ELR (cell line): Measurements from ENCODE around the gene NEUROG1.

Experiments
- DNase-seq: peaks from one replicate; pipeline ENCODE4 v3.0.0-alpha.2; 2015; ENCODE audit warnings: low read depth

NEUROG1 gene

DNA sequence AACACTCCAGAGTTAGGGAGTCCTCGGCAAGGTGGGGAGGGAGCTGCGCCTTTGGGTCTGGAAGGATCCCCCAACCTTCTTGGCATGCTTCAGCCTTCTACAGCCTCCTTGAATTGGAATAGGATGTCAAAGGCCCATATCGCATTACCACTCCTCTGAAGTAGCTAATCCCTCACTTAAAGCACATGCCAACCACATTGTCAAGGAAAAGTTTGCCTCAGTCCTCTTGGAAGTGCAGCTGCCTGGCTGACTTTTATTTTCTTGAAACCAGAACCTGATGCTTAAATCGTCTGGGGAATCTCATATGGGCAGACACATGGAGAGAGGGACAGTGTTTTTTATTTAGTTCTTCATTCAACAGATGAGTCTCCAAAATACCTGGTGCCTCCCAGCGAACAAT lies 28.6 kb upstream of the NEUROG1 start:
- no peak for DNase-seq

DNA sequence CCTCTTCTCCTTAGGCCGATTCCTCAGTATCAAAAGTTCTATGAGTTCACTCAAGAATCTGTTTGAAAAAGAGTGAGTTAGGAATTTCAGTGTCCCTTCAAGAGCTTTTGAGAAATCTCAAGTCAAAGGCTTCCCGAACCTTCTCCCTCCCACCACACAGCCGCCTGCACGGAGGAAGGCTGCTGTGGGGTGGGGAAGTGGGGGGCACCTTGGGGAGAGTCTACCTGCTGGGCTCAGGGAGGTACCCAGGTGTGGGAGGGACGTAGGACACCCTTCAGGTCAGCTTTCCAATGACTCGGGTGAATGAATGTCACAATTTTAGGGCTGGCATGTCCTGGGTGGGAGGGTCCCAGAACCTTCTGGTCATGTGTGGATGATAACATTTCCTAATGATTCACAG lies 25.5 kb upstream of the NEUROG1 start:
- DNase-seq = no peak

DNA sequence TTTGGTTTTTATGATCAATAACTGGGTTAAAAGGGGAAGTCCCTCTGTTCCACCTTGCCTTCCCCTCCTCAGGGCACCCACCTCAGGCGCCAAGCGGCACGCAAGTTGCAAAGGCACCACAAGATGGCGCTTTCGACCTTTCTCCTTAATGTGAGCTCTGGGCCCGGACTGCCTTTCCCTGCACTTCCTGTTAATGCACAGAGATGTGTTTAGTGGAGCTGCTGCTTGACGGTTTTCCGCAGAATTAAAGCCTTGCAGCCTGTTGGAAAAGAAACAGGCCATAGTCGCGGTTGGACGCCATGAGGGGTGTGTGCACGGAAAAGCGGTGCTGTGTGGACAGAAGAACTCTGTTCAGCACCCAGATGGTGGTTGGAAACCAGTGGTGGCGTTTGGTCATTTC lies 25.1 kb upstream of the NEUROG1 start:
- peak; percentile 87 for DNase-seq

DNA sequence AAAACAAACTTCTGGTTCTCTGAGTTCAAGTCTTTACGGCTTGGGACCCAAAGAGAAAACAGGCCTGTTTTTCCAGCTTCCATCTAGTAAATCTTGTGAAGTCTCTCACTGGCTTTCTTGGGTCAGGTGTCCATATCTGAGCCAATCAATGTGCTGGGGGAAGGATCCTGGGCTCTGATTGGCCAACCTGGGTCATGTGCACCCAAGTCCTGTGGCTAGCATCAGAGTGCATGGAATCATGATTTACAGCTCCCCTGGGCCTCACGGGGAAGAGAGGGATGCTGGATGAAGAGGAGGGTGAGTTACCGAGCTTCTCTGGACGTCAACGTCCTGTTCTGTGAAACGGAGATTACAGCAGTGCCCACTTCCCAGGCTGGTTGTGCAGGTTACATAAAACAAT lies 23.6 kb upstream of the NEUROG1 start:
- DNase-seq = peak; percentile 27

DNA sequence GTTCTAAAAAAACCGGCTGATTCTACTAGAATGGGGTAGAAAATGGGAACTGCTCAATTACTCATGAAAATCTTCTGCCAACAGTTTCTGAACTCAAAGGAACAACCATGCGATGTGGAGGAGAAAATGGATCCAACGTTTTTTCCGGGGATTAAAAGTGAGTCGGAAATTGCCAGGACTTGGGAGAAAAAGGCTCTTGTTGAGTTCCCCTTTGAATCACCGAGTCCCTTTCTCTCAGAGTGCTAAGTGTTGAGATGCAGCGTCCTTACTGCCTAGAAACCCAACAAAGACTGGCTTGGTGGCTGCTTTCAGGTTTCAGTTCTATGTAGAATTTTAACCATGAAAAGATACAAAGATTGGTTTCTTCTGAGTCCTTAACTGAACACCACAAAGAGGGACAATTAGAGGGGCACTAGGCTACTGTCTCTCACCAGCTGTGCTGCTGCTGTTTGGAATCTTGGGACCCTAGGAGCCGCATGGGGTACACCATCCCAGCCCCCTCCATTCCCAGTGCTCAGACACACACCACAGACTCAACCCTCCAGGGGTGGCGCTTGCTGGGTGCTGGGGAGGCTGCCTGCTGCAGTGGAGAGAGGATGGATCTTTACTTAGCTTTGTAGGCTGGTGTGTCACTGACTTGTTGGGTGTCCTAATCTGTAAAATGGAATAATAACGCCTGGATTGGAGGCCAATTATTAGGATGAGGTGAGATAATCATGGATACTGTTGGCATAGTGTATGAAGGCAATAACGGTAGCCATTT lies 21.5 kb upstream of the NEUROG1 start:
- DNase-seq = no peak

DNA sequence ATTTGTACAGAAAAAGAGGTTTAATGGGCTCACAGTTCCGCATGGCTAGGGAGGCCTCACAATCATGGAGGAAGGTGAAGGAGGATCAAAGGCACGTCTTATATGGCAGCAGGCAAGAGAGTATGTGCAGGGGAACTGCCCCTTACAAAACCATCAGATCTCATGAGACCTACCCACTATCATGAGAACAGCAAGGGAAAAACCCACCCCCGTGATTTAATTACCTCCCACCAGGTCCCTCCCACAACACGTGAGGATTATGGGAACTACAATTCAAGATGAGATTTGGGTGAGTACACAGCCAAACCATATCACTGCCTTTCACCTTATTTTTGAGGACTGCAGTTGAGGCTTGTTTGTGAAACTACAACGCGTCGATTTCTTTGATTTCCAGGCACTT lies 20.9 kb upstream of the NEUROG1 start:
- DNase-seq = no peak

DNA sequence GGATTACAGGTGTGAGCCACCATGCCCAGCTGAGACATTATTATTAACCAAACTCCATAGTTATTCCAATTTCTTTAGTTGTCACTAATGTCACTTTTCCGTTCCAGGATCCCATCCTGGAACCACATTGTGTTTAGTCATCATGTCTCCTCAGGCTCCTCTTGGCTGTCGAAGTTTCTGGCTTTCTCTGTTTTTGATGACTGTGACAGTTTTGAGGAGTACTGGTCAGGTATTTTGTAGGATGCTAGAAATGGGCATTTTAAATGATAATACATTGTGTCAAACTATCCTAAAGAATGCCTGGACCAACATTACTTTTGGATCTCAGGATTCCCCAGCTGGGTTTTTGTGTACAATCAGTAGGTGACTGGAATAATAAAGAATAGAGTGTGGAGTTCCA lies 19.8 kb upstream of the NEUROG1 start:
- DNase-seq = no peak

DNA sequence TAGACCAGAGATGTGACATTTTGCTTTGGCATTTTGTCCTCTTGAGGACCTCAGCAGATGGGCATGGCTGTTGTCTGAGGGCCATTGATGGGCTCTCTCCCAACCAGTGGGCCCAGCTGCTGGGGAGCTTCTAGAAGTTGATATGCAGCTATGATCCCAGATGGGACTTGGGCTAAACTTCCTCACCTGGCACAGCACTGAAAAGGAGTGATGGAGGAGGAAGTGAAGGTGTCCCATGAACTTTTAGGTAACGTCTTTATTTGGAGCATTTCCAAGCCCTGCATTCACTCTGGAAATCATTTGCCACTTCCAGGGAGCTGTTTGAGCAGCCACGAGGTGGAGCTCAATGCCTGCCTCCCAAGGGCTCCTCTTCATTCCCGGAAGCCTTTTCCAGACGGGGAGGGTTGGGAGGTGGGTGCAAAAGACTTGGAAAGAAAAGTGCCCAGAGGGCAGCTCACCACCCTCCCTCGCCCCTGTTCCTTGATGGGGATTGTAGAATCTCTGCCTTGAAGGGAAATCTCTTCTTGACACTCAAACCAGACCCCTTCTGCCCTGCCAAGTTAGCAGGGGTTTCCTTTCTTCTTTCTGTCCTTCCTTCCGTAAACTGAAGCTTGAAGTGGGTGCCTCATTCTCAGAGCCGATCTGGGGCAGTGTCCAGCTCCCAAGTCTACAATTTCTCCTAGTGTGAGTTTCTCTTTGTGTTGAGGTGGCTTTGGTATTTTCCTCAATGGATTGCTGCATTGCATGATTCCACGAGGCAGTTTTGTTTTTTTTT lies 18.1 kb upstream of the NEUROG1 start:
- DNase-seq = peak; percentile 61

DNA sequence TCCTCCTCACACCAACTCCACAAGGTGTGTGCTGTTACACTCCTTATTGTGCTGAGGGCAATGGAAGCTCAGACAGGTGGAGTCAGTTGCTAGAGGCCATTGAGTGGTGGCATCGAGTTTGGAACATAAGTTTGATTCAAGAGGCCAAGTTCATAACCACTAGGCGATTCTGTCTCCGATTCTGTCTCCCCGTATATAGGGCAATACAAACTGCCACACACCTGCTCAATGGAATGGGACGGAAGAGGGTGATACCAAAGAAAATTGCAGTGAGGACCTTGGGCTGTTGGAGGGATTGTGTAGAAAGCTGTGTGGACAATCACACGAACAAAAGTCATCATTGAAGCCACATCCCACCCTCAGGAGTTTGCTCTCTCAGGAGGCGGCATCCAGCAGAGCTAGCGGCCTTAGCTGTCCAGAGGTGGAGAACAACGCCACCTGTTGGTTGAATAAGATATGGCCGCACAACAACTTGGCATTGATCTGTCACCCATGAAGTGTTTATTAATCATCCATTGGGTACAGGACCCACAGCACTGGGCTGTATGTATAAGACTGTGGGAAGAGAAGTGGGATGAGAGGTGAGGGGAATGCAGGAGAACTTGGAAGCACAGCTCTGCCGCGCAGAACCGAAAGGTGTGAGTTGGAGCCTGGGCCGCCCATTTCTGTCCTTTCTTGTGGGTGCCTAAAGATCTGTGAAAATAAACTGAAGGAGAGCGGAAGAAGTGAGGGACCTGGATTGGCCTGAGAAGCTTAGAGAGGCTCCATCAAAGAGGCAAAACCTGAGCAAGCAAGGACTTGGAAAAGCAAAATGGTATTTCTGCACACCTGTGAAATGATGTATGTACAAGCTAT lies 16.1 kb upstream of the NEUROG1 start:
- DNase-seq = peak; percentile 77

DNA sequence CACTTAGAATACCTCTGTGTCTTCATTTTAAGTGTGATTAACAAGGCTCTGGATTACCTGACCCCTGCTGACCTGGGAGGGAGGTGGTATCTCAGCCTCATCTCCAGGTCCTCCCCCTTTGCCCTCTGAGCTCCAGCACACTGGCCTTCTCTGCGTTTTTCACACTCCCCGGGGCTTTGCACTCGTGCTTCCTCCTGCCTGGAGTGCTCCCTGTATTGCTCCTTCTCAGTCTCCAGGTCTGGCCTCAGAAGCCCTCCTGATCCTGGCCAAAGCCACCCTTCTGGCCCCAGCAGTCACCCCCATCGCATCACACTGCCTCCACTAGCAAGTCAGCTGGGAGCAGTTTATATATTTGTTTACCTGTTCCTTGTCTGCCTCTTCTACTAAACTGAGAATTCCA lies 13.6 kb upstream of the NEUROG1 start:
- DNase-seq = no peak

DNA sequence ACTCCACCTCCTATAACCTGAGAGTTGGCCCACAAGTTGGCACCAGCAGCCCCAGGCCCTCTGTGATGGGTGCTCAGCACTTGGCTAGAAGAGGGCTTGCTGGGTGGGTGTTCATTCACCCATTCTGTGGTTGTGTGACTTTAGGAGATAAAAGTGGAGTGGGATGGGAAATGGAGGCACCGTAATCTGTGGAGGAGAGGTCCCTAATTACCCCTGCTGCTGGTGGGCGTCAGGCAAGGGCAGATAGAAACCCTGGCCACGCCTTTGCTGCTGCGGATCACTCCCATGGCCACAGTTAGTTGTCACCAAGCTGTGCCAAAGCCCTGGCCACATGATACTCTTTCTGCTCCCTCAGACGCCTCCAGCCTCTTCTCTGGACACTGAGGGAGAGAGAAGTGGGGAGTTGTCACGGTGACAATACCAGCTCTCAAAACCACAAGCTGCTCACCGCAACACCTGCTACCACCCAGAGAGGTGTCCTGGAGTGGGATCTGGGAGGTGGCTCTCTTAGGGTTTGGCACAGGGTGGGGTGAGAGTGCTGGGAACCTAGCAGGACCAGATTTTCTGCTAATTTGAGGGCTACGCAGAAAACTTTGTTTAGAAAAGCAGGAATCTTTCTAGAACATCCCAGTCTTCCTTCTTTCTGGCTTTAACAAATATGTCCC lies 12.0 kb upstream of the NEUROG1 start:
- DNase-seq = no peak

DNA sequence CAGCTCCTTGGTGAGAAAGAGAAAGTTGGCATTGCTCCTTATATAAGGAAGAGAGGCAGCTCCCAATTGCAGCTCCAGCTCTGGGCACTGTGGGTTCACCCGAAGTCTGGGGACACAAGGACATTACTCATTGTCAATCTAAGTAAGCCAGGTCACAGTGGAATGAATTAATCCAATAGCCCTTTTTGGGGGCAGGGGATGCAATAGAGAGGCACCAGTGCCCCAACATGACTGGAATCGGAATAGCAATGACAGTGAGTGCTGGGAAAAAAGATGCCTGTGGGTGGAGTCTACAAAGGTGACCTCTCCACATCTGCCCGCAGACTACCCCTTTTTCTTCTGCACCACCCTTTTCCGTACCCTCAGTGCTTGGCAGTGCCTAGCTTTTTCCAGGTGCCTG lies 11.1 kb upstream of the NEUROG1 start:
- DNase-seq = no peak

DNA sequence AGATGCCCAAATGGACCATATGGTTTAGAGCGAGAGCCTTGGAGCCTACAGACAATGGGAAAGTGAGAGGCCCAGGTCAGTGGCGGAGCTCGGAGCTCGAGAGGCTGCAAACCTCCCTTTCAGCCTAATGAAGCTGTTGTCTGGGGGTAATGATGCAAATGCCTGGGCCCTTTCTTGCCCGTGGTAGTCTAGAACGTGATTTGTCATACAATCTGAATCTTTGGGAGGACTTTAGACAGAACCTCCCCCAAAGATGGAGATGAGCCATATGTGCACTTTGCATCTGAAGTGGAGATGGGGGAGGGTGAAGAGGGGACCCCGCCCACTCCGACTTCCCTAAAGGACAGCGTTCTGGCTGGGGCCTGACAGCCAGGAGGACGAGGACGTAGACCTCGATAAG lies 10.3 kb upstream of the NEUROG1 start:
- no peak for DNase-seq

DNA sequence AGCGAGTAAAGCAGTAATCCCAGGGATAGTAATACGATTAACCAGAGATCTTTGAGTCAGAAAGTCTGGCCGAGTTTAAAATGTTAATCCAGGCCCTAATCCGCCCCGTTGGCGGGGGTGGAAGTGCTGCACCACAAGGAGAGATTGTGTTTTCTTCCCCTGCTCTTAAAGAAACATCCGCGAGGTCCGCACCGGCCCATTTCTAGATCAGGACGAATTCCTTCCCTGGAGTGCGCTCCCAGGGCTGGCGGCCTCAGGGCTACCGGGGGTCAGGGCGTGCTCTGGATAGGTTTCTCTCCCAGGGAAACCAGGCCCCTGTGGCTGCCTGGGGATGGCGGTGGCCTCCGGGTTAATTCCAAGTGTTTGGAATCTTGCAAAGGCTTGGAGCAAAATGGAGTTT lies 9.3 kb upstream of the NEUROG1 start:
- no peak for DNase-seq

DNA sequence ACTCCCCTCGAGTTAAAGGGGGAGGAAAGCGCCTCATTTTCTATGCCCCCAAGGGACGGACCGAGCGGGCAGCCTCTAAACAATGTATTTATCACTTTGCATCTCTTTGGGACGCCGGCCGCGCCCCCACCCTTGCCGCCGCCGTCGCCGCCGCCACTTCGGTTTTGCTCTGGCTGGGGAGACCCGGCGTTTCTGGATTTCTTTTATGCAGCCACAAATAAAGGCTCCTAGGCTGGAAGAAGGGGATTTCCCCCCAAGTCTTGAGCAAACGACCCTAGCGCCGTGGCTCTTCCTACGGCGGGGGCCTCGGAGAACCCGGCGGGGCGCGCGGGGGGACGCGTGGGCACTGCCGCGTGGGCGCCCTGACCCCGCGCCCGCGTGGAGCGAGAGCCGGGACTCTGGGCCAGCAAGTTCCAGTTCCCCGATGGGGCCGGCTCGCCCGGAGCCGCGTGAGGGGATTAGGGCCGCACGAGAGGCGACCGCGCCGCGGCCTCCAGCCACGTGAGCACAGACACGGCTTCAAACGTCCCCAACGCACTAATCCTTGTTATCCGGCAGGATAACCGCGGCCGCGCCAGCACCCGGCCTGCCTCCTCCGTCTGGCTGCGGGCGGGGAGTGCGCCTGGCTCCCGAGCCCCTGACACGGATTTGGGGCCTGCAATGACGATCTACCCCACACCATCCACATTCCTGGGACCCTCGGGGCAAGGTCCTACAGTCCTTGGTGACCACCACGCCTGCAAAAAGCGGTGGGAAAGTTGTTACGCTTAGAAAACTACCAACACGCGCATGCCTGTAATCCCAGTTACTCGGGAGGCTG lies 7.9 kb upstream of the NEUROG1 start:
- peak; percentile 18 for DNase-seq

DNA sequence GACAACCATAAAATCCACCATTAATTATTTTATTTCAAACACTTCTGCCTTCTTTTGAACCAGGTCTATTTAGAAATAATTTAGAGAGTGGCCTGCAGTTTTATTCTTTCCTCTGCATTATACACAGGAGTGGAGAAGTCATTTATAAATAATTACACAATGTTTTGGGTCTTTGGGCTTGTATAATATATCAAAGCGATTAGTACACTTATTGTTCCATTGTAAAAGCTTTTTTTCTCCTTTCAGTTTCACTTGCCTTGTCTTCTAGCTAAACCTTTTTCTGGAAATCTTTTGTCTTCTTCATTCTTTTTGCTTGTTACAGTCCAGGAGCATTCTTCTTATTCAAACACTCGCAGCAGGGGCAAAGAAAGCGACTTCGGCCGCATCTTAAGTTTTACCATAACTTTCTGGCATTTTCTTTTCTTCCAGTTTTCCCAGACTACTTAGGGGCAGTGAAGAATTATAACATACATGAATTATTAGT lies 7.3 kb upstream of the NEUROG1 start:
- no peak for DNase-seq

DNA sequence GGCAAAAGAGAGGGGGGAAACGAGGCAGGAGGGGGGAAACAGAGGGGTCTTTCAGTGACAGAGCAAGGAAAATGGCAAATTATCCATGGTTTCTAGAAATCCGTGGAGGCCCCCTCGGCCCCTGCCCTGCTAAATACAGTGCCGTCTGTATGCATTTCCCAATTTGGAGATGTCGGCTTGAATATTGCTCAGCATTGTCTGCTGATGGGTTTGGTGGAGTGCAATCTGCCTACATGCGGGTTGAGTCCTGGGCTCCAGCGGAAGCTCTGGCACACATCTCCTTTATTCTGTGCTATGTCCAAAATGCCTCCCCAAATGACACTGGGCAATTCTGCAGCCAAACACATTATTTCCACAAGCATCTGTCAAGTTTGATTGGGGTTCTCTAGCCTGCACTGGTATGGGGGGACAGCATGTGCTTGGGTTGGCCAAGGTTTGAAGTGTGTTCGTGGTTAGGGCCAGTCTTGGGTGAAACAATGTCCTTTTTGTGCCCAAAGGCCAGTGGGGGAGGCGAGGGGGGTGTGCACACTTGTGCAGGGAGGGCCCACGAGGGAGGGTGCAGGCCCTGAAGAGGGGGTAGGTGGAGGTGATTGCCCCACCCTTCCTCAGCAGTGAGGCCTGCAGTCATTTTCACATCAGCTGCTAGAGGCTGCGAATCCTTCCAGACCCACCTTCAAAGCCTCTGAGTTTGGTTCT lies 6.2 kb upstream of the NEUROG1 start:
- DNase-seq = no peak

DNA sequence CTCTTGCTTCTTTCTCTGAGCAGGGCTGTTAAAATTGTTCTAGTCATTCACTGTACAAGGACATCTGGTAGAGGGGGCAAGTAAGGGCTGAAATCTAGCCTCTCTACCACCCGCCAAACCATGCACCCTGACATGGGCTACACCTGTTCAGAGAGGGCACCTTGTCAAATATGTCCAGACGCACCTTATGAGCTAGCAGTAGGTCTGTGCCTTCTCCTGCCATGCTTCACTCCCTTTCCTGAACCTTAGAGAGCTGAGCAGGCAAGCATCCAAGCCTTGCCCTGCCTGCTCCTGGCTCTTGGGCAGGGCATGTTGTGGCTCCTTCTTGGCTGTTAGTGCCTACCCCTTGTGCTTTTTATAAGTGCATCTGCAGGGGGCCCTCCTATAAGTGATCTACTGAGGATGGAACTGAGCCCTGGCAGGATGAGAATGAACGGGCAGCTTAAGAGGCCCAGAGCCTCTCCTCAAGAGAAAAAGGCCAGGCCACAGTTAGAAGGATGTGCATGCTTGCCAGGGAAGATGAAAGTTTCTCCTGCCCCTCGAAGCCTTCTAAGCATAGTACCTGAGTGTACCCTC lies 3.8 kb upstream of the NEUROG1 start:
- DNase-seq = no peak

DNA sequence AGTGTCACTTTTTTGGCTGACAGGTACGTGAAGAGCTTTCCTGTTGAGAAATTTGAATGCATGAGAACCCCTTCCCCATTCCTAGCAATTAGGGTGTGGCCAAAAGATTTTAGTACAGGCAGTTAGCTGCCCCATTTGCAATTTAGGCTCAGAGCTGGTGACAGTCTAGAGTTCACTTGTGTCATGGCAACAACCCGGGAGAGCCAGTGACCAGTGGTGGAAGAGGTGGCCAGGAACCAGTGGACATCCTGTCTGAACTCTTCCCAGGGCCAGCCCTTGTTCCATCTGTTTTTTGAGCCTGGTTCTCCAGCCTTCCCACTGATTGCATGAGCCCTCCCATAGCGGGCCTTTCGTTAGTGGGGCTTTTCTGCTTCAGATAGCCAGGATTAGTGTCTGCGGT lies 2.5 kb upstream of the NEUROG1 start:
- DNase-seq = no peak

DNA sequence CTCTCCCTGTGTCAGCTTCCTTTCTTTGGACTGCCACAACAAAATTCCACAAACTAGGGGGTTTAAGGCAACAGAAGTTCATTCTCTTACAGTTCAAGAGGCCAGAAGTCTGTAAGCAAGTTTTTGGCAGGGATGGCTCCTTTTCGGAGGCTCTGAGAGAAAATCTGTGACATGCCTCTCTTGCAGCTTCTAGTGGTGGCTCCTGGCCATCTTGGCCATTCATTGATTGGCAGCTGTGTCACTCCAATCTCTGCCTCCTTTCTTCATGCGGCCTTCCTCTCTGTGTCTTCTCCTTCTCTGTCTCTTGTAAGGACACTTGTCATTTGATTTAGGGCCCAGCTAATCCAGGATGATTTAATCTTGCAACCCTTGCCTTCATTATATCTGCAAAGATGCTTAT lies 2.0 kb upstream of the NEUROG1 start:
- DNase-seq = no peak
